Measurements from ENCODE around the gene CABLES1.

Gene CABLES1

DNA sequence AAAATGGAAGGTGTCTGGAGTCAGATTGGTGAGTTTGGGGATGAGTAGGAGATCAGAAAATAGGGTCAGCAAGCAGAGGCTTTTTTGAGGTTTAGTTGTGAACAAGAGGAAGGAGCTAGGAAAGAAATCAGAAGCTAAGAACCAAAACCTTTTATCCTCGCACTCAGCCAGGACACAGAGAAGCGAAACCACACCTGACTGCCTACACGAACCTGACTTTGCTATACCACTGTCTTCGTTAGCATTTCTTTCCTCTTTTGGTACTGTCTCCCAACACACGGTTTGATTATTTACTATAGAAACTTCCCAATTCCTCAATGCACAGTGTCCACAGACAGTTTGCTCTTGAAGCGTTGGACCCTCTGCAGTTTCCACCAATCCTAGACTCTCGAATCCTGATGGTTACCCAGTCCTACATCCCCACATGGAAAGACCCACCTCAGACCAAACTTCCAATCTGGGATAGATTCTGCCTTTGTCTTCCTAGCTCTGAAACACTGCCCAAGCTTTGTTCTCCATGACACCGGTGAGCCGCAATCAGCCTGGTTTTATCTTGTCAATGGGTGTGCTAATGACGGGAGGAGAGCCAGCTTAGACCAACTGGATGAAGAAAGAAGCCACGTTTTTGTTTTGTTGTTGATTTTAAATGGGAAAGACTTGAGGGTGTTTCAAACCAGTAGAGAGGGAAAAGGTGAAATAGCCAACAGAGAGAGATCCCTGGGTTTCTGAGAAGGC, 137.4 kb downstream of the CABLES1 start:
- no peaks in the 10 kb centered on the region for H3K4me1 ChIP-seq (ENCODE audit: control insufficient read depth in 2 of 2, insufficient read depth in 2 of 2, low read length in 2 of 2)
- H3K9me3 ChIP-seq (ENCODE audit: control insufficient read depth in 2 of 2, low read length in 2 of 2), result peaks cover 0 to 4% of the 10 kb centered on the region in 2 donors
- H3K27ac ChIP-seq (ENCODE audit: low read depth in 2 of 2, low read length in 2 of 2), result no peak overlapping the region
- H3K9ac ChIP-seq (ENCODE audit: low read depth in 1 of 2, low read length in 2 of 2), result no peak overlapping the region
- no peak overlapping the region for H3K4me3 ChIP-seq (ENCODE audit: low read length in 2 of 2)
- no peaks in the 10 kb centered on the region for H3K27me3 ChIP-seq (ENCODE audit: control insufficient read depth in 2 of 2, insufficient read depth in 2 of 2, low read length in 2 of 2)
- no peaks in the 10 kb centered on the region for H3K36me3 ChIP-seq (ENCODE audit: control insufficient read depth in 2 of 2, insufficient read depth in 2 of 2, low read length in 2 of 2)

DNA sequence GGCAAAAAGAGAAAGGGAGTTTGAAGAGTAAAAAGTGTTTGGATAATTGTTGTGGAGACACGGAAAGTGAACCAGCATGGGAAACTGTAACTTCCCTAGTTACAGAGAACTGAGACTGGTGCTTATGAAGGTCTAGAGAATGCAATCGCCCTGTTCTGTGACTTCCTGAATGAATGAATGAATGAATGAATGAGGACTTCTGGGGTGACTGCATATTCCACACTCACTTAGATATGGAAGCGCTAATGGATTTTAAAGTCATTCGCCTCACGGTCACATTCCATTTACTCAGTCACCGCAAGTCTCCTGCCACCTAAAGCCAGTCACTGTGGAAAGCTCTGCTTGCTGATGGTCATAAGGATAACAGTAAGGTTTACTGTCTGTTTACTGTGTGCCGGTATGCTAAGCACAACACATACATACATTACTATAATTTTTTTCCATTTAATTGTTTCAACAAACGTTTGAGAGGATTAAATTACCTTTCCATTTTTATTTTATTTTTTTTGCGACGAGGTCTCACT, 138.2 kb downstream of the CABLES1 start:
- Histone ChIP-seq H3K9ac (ENCODE audit: low read depth in 1 of 2, low read length in 2 of 2) (no peak overlapping the region), H3K27me3 (ENCODE audit: control insufficient read depth in 2 of 2, insufficient read depth in 2 of 2, low read length in 2 of 2) (no peaks in the 10 kb centered on the region)

DNA sequence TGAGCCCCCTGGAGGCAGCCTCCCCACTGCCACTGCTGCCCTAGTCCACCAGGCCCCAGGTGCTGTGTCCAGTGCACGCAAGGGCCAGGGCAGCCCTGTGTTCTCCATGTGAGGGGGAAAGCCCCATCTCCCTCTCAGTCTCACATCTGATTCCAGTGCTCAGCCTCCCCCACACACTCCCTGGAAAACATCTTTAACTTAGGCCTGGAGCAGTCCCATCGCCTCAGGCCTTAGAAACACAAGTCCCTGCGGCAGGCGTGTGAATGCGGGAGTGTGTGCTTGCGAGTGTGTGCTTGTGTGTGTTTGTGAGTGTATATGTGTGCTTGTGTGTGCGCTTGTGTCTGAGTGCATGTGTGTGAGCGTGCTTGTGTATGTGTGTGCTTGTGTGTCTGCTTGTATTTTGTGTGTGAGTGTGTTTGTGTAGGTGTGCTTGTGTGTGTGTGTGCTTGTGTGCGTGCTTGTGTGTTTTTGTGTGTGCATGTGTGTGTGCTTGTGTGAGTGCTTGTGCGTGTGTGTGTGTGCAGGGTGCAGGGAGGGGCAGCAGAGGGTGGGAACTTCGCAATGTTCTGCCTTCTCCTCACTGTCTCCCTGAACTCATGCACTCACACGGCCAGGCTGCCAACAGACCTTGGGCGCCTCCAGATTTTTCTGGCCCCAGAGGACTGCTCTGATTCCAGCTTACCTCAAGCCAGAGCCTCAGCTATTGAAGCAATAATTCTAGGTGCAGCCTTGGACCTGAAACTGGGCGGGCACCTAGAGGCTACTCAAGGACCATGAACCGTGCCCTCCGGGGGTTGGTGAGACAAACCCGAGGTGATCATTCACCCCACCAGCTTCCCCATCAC, 139.6 kb downstream of the CABLES1 start:
- no peak overlapping the region for H3K27ac ChIP-seq (ENCODE audit: low read depth in 2 of 2, low read length in 2 of 2)
- H3K4me1 ChIP-seq (ENCODE audit: control insufficient read depth in 2 of 2, insufficient read depth in 2 of 2, low read length in 2 of 2), result no peaks in the 10 kb centered on the region
- peaks cover 0 to 3% of the 10 kb centered on the region in 2 donors for H3K9me3 ChIP-seq (ENCODE audit: control insufficient read depth in 2 of 2, low read length in 2 of 2)
- H3K9ac ChIP-seq (ENCODE audit: low read depth in 1 of 2, low read length in 2 of 2), result no peak overlapping the region
- H3K36me3 ChIP-seq (ENCODE audit: control insufficient read depth in 2 of 2, insufficient read depth in 2 of 2, low read length in 2 of 2), result no peaks in the 10 kb centered on the region
- H3K27me3 ChIP-seq (ENCODE audit: control insufficient read depth in 2 of 2, insufficient read depth in 2 of 2, low read length in 2 of 2), result no peaks in the 10 kb centered on the region
- no peak overlapping the region for H3K4me3 ChIP-seq (ENCODE audit: low read length in 2 of 2)

More for the DNA sequence above, 138.2 kb downstream of the CABLES1 start:
- Histone ChIP-seq H3K4me1 (ENCODE audit: control insufficient read depth in 2 of 2, insufficient read depth in 2 of 2, low read length in 2 of 2) (no peaks in the 10 kb centered on the region), H3K36me3 (ENCODE audit: control insufficient read depth in 2 of 2, insufficient read depth in 2 of 2, low read length in 2 of 2) (no peaks in the 10 kb centered on the region), H3K9me3 (ENCODE audit: control insufficient read depth in 2 of 2, low read length in 2 of 2) (peaks cover 0 to 4% of the 10 kb centered on the region in 2 donors), H3K4me3 (ENCODE audit: low read length in 2 of 2) (no peak overlapping the region), H3K27ac (ENCODE audit: low read depth in 2 of 2, low read length in 2 of 2) (no peak overlapping the region)

DNA sequence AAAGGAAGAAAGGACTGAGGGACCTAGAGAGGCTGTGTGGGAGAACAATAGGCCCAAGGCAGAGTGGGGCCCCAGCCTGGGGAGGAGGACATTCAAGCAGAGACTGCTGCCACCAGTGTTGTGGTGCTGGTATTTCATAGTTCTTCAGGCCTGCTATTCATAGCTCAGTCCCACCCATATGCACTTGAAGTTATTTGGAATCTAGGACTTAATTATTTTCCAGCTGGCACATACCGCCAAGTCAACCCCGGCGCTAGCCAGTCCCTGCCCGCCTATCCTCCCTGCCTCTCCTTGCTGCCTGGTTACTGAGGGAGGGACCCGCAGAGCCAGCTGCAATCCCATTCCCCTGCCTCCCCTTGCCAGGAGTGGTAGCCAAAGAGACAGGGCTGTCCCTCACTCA, 141.2 kb downstream of the CABLES1 start:
- H3K27ac ChIP-seq (ENCODE audit: low read depth in 2 of 2, low read length in 2 of 2), result no peak overlapping the region

DNA sequence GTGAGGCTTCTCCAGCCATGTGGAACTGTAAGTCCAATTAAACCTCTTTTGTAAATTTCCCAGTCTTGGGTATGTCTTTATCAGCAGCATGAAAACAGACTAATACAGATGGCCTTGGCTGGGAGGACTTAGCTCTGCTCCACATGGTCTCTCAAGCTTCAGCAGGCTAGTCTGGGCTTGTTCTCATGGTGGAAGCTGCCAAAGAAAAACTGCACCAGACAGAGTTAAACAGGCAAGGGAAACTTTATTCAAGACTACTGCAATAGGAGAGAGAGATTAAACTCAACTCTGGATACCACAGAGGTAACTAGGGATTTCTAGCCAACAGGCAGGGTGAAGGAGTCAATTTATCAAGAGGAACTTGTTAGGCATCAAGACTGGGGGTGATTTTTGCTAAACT, 142.1 kb downstream of the CABLES1 start:
- Histone ChIP-seq H3K36me3 (ENCODE audit: control insufficient read depth in 2 of 2, insufficient read depth in 2 of 2, low read length in 2 of 2) (no peaks in the 10 kb centered on the region), H3K4me1 (ENCODE audit: control insufficient read depth in 2 of 2, insufficient read depth in 2 of 2, low read length in 2 of 2) (peaks cover 3 to 9% of the 10 kb centered on the region in 2 donors), H3K9ac (ENCODE audit: low read depth in 1 of 2, low read length in 2 of 2) (no peak overlapping the region), H3K9me3 (ENCODE audit: control insufficient read depth in 2 of 2, low read length in 2 of 2) (no peaks in the 10 kb centered on the region), H3K4me3 (ENCODE audit: low read length in 2 of 2) (no peak overlapping the region), H3K27me3 (ENCODE audit: control insufficient read depth in 2 of 2, insufficient read depth in 2 of 2, low read length in 2 of 2) (no peaks in the 10 kb centered on the region), H3K27ac (ENCODE audit: low read depth in 2 of 2, low read length in 2 of 2) (no peak overlapping the region)

More for the DNA sequence above, 141.2 kb downstream of the CABLES1 start:
- Histone ChIP-seq H3K4me3 (ENCODE audit: low read length in 2 of 2) (no peak overlapping the region), H3K9me3 (ENCODE audit: control insufficient read depth in 2 of 2, low read length in 2 of 2) (no peaks in the 10 kb centered on the region), H3K36me3 (ENCODE audit: control insufficient read depth in 2 of 2, insufficient read depth in 2 of 2, low read length in 2 of 2) (no peaks in the 10 kb centered on the region), H3K4me1 (ENCODE audit: control insufficient read depth in 2 of 2, insufficient read depth in 2 of 2, low read length in 2 of 2) (no peaks in the 10 kb centered on the region), H3K9ac (ENCODE audit: low read depth in 1 of 2, low read length in 2 of 2) (no peak overlapping the region), H3K27me3 (ENCODE audit: control insufficient read depth in 2 of 2, insufficient read depth in 2 of 2, low read length in 2 of 2) (no peaks in the 10 kb centered on the region)

DNA sequence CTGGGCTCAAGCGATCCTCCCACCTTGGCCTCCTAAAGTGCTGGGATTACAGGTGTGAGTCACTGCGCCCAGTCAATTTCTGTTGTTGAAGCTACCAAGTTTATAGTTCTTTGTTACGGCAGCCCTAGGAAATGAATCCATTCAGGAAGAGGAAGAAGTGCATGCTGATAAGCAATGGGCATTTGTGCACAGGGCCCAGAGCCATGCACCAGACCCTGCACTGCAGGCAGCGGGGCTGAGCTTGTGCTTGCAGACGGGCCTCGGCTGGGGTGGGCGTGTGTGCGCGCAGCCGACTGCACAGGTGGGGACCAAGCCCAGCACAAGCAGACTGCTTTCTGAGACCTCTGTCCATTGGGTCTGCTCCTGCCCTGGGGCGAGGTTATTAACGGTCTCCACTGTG, 144.6 kb downstream of the CABLES1 start:
- H3K4me3 ChIP-seq (ENCODE audit: low read length in 2 of 2), result no peak overlapping the region
- no peak overlapping the region for H3K9ac ChIP-seq (ENCODE audit: low read depth in 1 of 2, low read length in 2 of 2)
- no peaks in the 10 kb centered on the region for H3K27me3 ChIP-seq (ENCODE audit: control insufficient read depth in 2 of 2, insufficient read depth in 2 of 2, low read length in 2 of 2)
- no peaks in the 10 kb centered on the region for H3K36me3 ChIP-seq (ENCODE audit: control insufficient read depth in 2 of 2, insufficient read depth in 2 of 2, low read length in 2 of 2)
- no peak overlapping the region for H3K27ac ChIP-seq (ENCODE audit: low read depth in 2 of 2, low read length in 2 of 2)
- H3K9me3 ChIP-seq (ENCODE audit: control insufficient read depth in 2 of 2, low read length in 2 of 2), result no peaks in the 10 kb centered on the region
- peaks cover 3 to 13% of the 10 kb centered on the region in 2 donors for H3K4me1 ChIP-seq (ENCODE audit: control insufficient read depth in 2 of 2, insufficient read depth in 2 of 2, low read length in 2 of 2)

DNA sequence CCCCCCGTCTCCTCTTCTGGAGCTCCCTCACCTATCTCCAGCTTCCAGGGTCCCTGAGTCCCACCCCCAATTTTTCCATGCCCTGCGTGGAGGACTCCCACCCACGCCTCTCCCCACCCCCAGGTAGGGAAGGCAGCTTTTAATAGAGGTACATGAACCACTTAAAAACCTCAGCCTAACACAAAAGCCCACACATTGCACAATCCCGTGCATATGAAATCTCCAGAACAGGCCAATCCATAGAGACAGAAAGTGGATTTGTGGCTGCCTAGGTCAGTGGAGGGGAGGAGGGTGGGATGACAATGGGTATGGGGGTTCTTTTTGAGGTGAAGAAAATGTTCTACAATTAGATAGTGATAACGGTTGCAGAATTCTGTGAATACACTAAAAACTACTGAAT, 145.6 kb downstream of the CABLES1 start:
- Histone ChIP-seq H3K4me1 (ENCODE audit: control insufficient read depth in 2 of 2, insufficient read depth in 2 of 2, low read length in 2 of 2) (peaks cover 3 to 13% of the 10 kb centered on the region in 2 donors), H3K9ac (ENCODE audit: low read depth in 1 of 2, low read length in 2 of 2) (no peak overlapping the region), H3K27me3 (ENCODE audit: control insufficient read depth in 2 of 2, insufficient read depth in 2 of 2, low read length in 2 of 2) (no peaks in the 10 kb centered on the region), H3K4me3 (ENCODE audit: low read length in 2 of 2) (no peak overlapping the region), H3K36me3 (ENCODE audit: control insufficient read depth in 2 of 2, insufficient read depth in 2 of 2, low read length in 2 of 2) (no peaks in the 10 kb centered on the region), H3K27ac (ENCODE audit: low read depth in 2 of 2, low read length in 2 of 2) (no peak overlapping the region), H3K9me3 (ENCODE audit: control insufficient read depth in 2 of 2, low read length in 2 of 2) (no peaks in the 10 kb centered on the region)

DNA sequence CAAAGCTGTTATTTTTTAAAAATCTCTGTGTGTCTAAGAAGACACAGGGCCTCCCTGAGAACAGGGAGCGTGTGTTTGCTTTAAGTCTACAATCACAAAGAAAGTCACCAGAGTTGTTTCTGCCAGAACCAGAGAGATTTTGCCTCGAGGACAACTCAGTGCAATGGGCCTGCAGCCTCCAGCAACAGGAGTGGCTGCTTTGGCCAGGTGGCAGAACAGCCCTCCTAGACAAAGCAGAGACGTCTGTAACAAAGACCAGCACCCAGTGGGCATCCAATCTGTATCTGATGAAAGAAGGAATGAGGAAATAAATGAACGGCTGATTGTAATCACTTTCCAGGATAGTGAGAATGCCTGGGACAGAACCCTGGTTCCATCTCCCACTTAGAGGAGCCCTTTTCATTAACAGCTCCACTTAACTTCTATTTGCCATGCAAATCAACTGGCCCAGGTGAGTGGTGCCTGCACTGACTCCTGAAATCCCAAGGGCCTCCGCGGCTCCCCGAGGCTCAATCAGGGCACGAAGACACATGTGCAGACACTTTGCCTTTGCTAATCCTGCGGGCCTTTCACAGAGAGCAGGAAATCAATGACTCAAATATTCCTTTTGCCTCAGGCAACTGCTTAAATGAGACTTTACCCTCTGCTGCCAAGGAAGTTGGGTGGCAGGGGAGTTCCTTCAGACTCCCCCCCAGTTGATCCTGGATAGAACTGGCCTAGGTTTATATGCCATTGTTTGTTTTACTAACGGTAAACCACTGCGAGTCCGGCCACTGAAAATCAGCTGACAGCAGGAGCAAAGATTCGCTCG, 146.5 kb downstream of the CABLES1 start:
- Histone ChIP-seq H3K27ac (ENCODE audit: low read depth in 2 of 2, low read length in 2 of 2) (no peak overlapping the region), H3K4me1 (ENCODE audit: control insufficient read depth in 2 of 2, insufficient read depth in 2 of 2, low read length in 2 of 2) (peaks cover 3 to 13% of the 10 kb centered on the region in 2 donors), H3K27me3 (ENCODE audit: control insufficient read depth in 2 of 2, insufficient read depth in 2 of 2, low read length in 2 of 2) (no peaks in the 10 kb centered on the region), H3K9ac (ENCODE audit: low read depth in 1 of 2, low read length in 2 of 2) (no peak overlapping the region), H3K9me3 (ENCODE audit: control insufficient read depth in 2 of 2, low read length in 2 of 2) (no peaks in the 10 kb centered on the region), H3K4me3 (ENCODE audit: low read length in 2 of 2) (no peak overlapping the region), H3K36me3 (ENCODE audit: control insufficient read depth in 2 of 2, insufficient read depth in 2 of 2, low read length in 2 of 2) (no peaks in the 10 kb centered on the region)

DNA sequence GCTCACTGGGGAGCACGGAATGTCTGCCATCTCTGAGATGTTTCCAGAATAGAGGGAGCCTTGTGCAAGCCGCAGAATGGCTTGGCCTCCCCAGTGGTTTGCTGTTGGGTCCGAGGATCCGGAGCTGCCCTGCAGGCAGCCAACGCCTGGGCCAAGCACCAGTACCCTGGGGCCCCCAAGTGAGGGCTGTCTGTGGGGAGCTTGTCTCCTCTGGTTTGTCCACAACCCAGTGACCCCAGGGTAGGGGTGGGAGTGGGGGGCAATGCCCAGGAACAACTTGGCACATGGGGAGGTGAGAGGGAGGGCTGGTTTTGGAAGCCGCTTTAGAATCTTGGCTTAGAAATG, 147.1 kb downstream of the CABLES1 start:
- H3K9ac ChIP-seq (ENCODE audit: low read depth in 1 of 2, low read length in 2 of 2), result no peak overlapping the region
- peaks cover 3 to 13% of the 10 kb centered on the region in 2 donors for H3K4me1 ChIP-seq (ENCODE audit: control insufficient read depth in 2 of 2, insufficient read depth in 2 of 2, low read length in 2 of 2)
- H3K36me3 ChIP-seq (ENCODE audit: control insufficient read depth in 2 of 2, insufficient read depth in 2 of 2, low read length in 2 of 2), result no peaks in the 10 kb centered on the region
- no peaks in the 10 kb centered on the region for H3K9me3 ChIP-seq (ENCODE audit: control insufficient read depth in 2 of 2, low read length in 2 of 2)
- no peak overlapping the region for H3K27ac ChIP-seq (ENCODE audit: low read depth in 2 of 2, low read length in 2 of 2)
- no peak overlapping the region for H3K4me3 ChIP-seq (ENCODE audit: low read length in 2 of 2)
- no peaks in the 10 kb centered on the region for H3K27me3 ChIP-seq (ENCODE audit: control insufficient read depth in 2 of 2, insufficient read depth in 2 of 2, low read length in 2 of 2)

Measured in mucosa of rectum (tissue), 2 donors.